ENCODE measurements around the gene EVPLL. TPM values are rescaled to one million over a fixed set of nuclear protein-coding genes. Genes with fewer than 3 reads are reported as not detected.

The EVPLL gene
- polyA plus RNA-seq, 3 donors: not detected

GRCh38 chr17:18339933-18340332, 37.6 kb upstream of the EVPLL start:
- 99% methylated on average over 8 of the region's 13 CpGs for WGBS (ENCODE audit: insufficient coverage)
- Histone ChIP-seq H3K79me2 (ENCODE audit: insufficient read depth, low read length) (no peaks in the 10 kb centered on the region), H3K9me3 (replicated peaks in 1 of 2; ENCODE audit: control insufficient read depth in 1 of 2, insufficient read depth in 1 of 2, low read length in 2 of 2) (no peaks in the 10 kb centered on the region), H2AFZ (ENCODE audit: insufficient read depth, low read depth, low read length, poor library complexity, severe bottlenecking) (no peak overlapping the region), H3K4me3 (replicated peaks in 1 of 3; ENCODE audit: low read depth in 2 of 3, low read length in 3 of 3) (no peak overlapping the region), H3K4me1 (ENCODE audit: control insufficient read depth in 1 of 2, insufficient read depth in 2 of 2, low read length in 2 of 2) (no peaks in the 10 kb centered on the region), H3K9ac (ENCODE audit: insufficient read depth, low read length, poor library complexity, severe bottlenecking) (no peak overlapping the region), H3K27ac (ENCODE audit: low read depth in 1 of 2, low read length in 2 of 2) (no peak overlapping the region), H3K36me3 (replicated peaks in 1 of 2; ENCODE audit: control insufficient read depth in 1 of 2, insufficient read depth in 2 of 2, low read length in 2 of 2) (peaks cover 22 to 24% of the 10 kb centered on the region in 2 donors), H3K4me2 (replicated peaks; ENCODE audit: extremely low read depth, low read length, poor library complexity, severe bottlenecking) (no peak overlapping the region), H3K27me3 (ENCODE audit: control insufficient read depth in 2 of 2, insufficient read depth in 2 of 2, low read length in 2 of 2) (no peaks in the 10 kb centered on the region), H4K20me1 (ENCODE audit: insufficient read depth, low read length) (no peaks in the 10 kb centered on the region)
- Mint-ChIP-seq H3K27ac (no peak overlapping the region), H3K36me3 (peaks cover 36 to 69% of the 10 kb centered on the region in 2 donors), H3K4me3 (no peak overlapping the region), H3K9me3 (peaks cover 0 to 6% (median 0%) of the 10 kb centered on the region in 7 donors), H3K4me1 (no peaks in the 10 kb centered on the region), H3K27me3 (ENCODE audit: low read depth in 3 of 3) (no peaks in the 10 kb centered on the region)
- TF ChIP-seq CTCF (IDR thresholded peaks at IDR 0.05): no peak
- no peak for DNase-seq
- intact Hi-C loops (cut with micrococcal nuclease): no loop called here

GRCh38 chr17:18344021-18344420, 33.6 kb upstream of the EVPLL start:
- no peaks in the 10 kb centered on the region for H3K4me1 Mint-ChIP-seq
- Histone ChIP-seq H3K9me3 (replicated peaks in 1 of 2; ENCODE audit: control insufficient read depth in 1 of 2, insufficient read depth in 1 of 2, low read length in 2 of 2) (no peaks in the 10 kb centered on the region), H4K20me1 (ENCODE audit: insufficient read depth, low read length) (no peaks in the 10 kb centered on the region), H3K4me1 (ENCODE audit: control insufficient read depth in 1 of 2, insufficient read depth in 2 of 2, low read length in 2 of 2) (no peaks in the 10 kb centered on the region), H3K27ac (ENCODE audit: low read depth in 1 of 2, low read length in 2 of 2) (no peak overlapping the region), H3K36me3 (replicated peaks in 1 of 2; ENCODE audit: control insufficient read depth in 1 of 2, insufficient read depth in 2 of 2, low read length in 2 of 2) (peaks cover 32 to 35% of the 10 kb centered on the region in 2 donors), H3K4me2 (replicated peaks; ENCODE audit: extremely low read depth, low read length, poor library complexity, severe bottlenecking) (no peak overlapping the region), H3K79me2 (ENCODE audit: insufficient read depth, low read length) (no peaks in the 10 kb centered on the region), H3K9ac (ENCODE audit: insufficient read depth, low read length, poor library complexity, severe bottlenecking) (no peak overlapping the region), H2AFZ (ENCODE audit: insufficient read depth, low read depth, low read length, poor library complexity, severe bottlenecking) (no peak overlapping the region), H3K27me3 (ENCODE audit: control insufficient read depth in 2 of 2, insufficient read depth in 2 of 2, low read length in 2 of 2) (no peaks in the 10 kb centered on the region), H3K4me3 (replicated peaks in 1 of 3; ENCODE audit: low read depth in 2 of 3, low read length in 3 of 3) (no peak overlapping the region)
- H3K27ac Mint-ChIP-seq: peak overlapping the region in 1 of 7 donors; percentile 35
- no peak for DNase-seq
- H3K27me3 Mint-ChIP-seq (ENCODE audit: low read depth in 3 of 3): peaks cover 0 to 4% (median 0%) of the 10 kb centered on the region in 3 donors
- 100% methylated on average over 2 of the region's 5 CpGs for WGBS (ENCODE audit: insufficient coverage)
- H3K9me3 Mint-ChIP-seq: peaks cover 0 to 4% (median 0%) of the 10 kb centered on the region in 7 donors
- no peak for TF ChIP-seq CTCF (IDR thresholded peaks at IDR 0.05)
- H3K36me3 Mint-ChIP-seq: peaks cover 47 to 69% of the 10 kb centered on the region in 2 donors
- H3K4me3 Mint-ChIP-seq: no peak overlapping the region
- intact Hi-C loops (cut with micrococcal nuclease): no loop called here

Data from CD14-positive monocyte (primary cell).